HEK293T (cell line): Measurements from ENCODE around the gene KRABD2.

Experiments
- CTCF ChIA-PET: fragments of 350-600 bp; formaldehyde crosslinking; extraction: SDS; loops from one replicate; lab custom pipeline; 2021; ENCODE audit warnings: antibody characterized with exemption, inconsistent platforms; lab: Yijun Ruan, JAX
- POLR2A ChIA-PET: fragments of 350-600 bp; formaldehyde crosslinking; extraction: SDS; loops from one replicate; lab custom pipeline; 2020; ENCODE audit warnings: antibody characterized with exemption, inconsistent platforms; lab: Yijun Ruan, JAX
- DNase-seq: peaks from one replicate; pipeline ENCODE4 v3.0.0; 2012; ENCODE audit warnings: mixed read lengths; ENCODE audit errors: extremely low spot score
- ARNT ChIP-seq: fragments of 450-650 bp; IDR thresholded peaks from 2 replicates; pipeline ENCODE4 v1.6.1; 2017; ENCODE audit warnings: mild to moderate bottlenecking
- BHLHE40 ChIP-seq: fragments of 450-650 bp; IDR thresholded peaks from 2 replicates; pipeline ENCODE4 v1.6.1; 2016; ENCODE audit warnings: mild to moderate bottlenecking, moderate library complexity, borderline replicate concordance
- CTBP1 ChIP-seq: fragments of 450-650 bp; IDR thresholded peaks from 2 replicates; pipeline ENCODE4 v1.6.1; 2016; ENCODE audit warnings: borderline replicate concordance
- ELF4 ChIP-seq: fragments of 450-650 bp; IDR thresholded peaks from 2 replicates; pipeline ENCODE4 v1.6.1; 2017; ENCODE audit warnings: antibody characterized with exemption
- FOXA1 ChIP-seq: fragments of 450-650 bp; IDR thresholded peaks from 2 replicates; pipeline ENCODE4 v1.6.1; 2016; ENCODE audit warnings: mild to moderate bottlenecking
- FOXK2 ChIP-seq: fragments of 450-650 bp; IDR thresholded peaks from 2 replicates; pipeline ENCODE4 v1.6.1; 2016; ENCODE audit warnings: mild to moderate bottlenecking
- FOXM1 ChIP-seq: fragments of 450-650 bp; IDR thresholded peaks from 2 replicates; pipeline ENCODE4 v1.6.1; 2017; ENCODE audit warnings: mild to moderate bottlenecking, borderline replicate concordance
- HDGF ChIP-seq: fragments of 450-650 bp; IDR thresholded peaks from 2 replicates; pipeline ENCODE4 v1.6.1; 2017; ENCODE audit warnings: antibody characterized with exemption, borderline replicate concordance
- L3MBTL2 ChIP-seq: fragments of 450-650 bp; conservative IDR thresholded peaks from 2 replicates; pipeline ENCODE4 v1.6.1; 2016; ENCODE audit warnings: mild to moderate bottlenecking
- LEF1 ChIP-seq: fragments of 450-650 bp; IDR thresholded peaks from 2 replicates; pipeline ENCODE4 v1.6.1; 2017; ENCODE audit warnings: mild to moderate bottlenecking, borderline replicate concordance
- NFRKB ChIP-seq: fragments of 450-650 bp; IDR thresholded peaks from 2 replicates; pipeline ENCODE4 v1.6.1; 2016; ENCODE audit warnings: mild to moderate bottlenecking, moderate library complexity
- SP1 ChIP-seq: fragments of 450-650 bp; IDR thresholded peaks from 2 replicates; pipeline ENCODE4 v1.6.1; 2017
- SUZ12 ChIP-seq: fragments of 450-650 bp; IDR thresholded peaks from 2 replicates; pipeline ENCODE4 v1.6.1; 2016; ENCODE audit warnings: mild to moderate bottlenecking
- TARDBP ChIP-seq: fragments of 450-650 bp; IDR thresholded peaks from 2 replicates; pipeline ENCODE4 v1.6.1; 2016
- ZNF384 ChIP-seq: fragments of 450-650 bp; IDR thresholded peaks from 2 replicates; pipeline ENCODE4 v1.6.1; 2016
- TF ChIP-seq, protein P1 (sequence below): fragments of 450-650 bp; IDR thresholded peaks from 2 replicates; pipeline ENCODE4 v1.6.1; 2016

Gene KRABD2

DNA sequence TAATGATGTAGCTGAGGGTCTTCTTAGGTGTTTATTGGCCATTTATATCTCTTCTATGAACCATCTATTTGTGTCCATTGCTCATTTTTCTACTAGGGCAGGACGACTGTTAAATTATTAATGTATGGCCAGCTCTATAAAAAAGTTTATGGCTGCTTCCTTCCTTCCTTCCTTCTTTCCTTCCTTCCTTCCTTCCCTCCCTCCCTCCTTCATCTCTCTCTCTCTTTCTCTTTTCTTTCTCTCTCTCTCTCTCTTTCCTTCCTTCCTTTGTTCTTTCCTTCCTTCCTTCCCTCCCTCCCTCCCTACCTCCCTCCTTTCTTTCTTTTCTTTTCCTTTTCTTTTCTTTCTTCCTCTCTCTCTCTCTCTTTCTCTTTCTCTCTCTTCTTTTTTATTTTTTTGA lies 42.0 kb upstream of the KRABD2 start:
- CTCF ChIA-PET = no interaction called here
- POLR2A ChIA-PET = no interaction called here
- TF ChIP-seq ZNF384 (no peak), FOXA1 (no peak)
- DNase-seq = no peak

DNA sequence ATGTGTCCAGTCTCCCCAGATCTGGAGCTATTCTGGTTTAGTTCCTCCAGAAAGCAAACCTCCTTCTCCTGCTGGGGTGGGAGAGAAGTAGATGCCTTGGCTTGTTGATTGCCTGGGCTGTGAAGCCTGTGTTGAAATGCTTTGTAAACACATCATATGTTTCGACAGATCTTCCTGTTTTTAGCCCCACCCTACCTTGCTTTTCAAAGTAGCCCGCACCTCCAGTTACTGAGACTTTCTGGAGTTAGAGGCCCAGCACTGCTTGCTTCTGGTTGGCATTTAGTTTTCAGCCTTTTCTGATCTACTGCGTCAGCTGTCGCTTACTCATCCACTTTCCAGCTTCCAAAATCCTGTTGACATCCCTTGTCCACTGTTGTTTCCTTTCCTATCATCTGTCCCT lies 41.3 kb upstream of the KRABD2 start:
- ChIA-PET POLR2A (interaction anchor here (0.6 kb wide), 1 partner anchor 18 kb away, joined by 4 read pairs; the partner anchor contains the start of gene NDEL1), CTCF (no interaction called here)
- TF ChIP-seq BHLHE40 = no peak
- no peak for TF ChIP-seq ARNT
- no peak for TF ChIP-seq TARDBP
- TF ChIP-seq ZNF384 = no peak
- no peak for DNase-seq

DNA sequence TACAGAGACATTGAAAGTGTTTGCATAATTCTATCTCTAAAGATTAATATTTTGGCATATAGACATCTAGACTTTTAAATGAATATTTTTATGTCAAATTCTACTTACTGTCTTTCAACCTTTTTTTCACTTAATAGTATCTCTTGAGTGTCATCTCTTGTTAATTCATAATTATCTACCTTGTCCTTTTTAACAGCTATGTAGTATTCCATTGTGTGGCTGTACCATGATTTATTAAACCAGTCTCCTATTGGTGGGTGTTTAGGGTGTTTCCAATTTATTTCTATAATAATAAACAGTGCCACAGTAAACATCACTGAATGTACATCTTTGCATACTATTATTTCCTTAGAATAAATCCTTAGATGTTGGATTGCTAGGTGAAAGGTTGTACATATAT lies 37.4 kb upstream of the KRABD2 start:
- CTCF ChIA-PET = no interaction called here
- DNase-seq = no peak
- TF ChIP-seq LEF1 (no peak), SUZ12 (no peak)
- POLR2A ChIA-PET = no interaction called here

DNA sequence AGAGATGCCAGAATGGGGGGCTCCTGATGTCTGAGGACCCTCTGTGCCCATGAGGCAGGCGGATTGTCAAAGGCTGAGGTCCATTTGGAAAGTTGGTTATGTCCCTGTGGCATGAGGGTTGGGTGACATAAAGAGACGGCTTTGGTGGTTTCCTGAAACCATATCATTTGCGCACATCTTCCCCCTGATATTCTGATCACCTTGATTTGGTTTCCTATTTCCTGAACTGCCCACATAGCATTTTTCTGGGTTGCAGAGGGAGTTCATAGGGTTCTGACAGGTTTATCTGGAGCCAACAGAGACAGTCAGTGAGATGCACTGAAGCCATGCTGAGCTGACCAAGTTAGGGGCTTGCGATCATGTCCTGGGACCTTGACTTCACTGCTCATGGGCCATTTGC lies 36.8 kb upstream of the KRABD2 start:
- no peak for DNase-seq
- ChIA-PET CTCF (interaction anchor here (0.6 kb wide), 1 partner anchor 370 kb away, joined by 3 read pairs; no protein-coding TSS in a partner anchor), POLR2A (no interaction called here)
- TF ChIP-seq CTBP1 = no peak
- TF ChIP-seq LEF1 = no peak
- TF ChIP-seq ELF4 = no peak
- TF ChIP-seq ARNT = no peak
- TF ChIP-seq FOXM1 = no peak
- TF ChIP-seq SP1 = no peak
- no peak for TF ChIP-seq ZNF384

DNA sequence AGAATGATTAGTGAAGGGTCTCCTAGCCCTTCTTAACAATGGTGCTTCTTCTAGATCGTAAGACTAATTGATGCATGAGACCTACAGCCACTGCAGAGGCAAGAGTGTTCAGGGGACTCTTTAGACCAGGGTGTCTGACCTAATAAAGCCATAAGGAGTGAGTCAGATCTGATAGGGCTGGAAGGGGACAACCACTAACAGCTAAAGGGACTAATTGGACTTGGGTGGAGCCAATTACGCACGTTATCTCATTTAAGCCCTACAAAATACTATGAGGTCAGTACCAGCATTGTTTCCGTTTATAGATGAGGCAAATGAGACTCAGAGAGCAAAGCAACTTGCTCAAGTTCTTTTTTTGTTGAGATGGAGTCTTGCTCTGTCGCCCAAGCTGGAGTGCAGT lies 35.6 kb upstream of the KRABD2 start:
- POLR2A ChIA-PET = no interaction called here
- TF ChIP-seq FOXM1 (no peak), HDGF (no peak), SUZ12 (no peak), NFRKB (no peak), ZNF384 (no peak), FOXK2 (no peak), LEF1 (no peak)
- no peak for DNase-seq
- CTCF ChIA-PET = interaction anchor here (0.7 kb wide), 1 partner anchor 394 kb away, joined by 3 read pairs; no protein-coding TSS in a partner anchor

DNA sequence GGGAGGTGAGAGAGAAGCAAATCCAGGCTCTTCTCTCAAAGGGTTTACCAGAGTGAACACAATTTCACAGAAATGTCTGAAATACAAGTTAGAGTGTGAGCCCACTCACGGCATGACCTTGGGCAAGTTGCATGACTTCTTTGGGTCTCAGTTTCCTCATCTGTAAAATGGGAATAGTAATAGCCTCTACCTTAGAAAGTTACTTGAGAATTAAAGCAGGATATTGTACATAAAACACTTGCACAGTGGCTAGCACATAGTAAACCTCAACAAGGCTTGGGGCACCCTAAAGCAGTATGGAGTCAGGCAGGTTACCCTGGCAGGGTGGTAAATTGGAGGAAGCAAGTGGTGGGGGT lies 34.4 kb upstream of the KRABD2 start:
- ChIA-PET POLR2A (interaction anchor here (1.2 kb wide), 1 partner anchor 25 kb away, joined by 10 read pairs; the partner anchor contains the start of gene NDEL1), CTCF (interaction anchor here (1.1 to 1.2 kb wide), 4 partner anchors 27 to 375 kb away, joined by 3 to 10 read pairs (median 4); no protein-coding TSS in a partner anchor)
- TF ChIP-seq CTBP1 (no peak), SUZ12 (no peak), ELF4 (no peak), SP1 (no peak)
- no peak for DNase-seq

DNA sequence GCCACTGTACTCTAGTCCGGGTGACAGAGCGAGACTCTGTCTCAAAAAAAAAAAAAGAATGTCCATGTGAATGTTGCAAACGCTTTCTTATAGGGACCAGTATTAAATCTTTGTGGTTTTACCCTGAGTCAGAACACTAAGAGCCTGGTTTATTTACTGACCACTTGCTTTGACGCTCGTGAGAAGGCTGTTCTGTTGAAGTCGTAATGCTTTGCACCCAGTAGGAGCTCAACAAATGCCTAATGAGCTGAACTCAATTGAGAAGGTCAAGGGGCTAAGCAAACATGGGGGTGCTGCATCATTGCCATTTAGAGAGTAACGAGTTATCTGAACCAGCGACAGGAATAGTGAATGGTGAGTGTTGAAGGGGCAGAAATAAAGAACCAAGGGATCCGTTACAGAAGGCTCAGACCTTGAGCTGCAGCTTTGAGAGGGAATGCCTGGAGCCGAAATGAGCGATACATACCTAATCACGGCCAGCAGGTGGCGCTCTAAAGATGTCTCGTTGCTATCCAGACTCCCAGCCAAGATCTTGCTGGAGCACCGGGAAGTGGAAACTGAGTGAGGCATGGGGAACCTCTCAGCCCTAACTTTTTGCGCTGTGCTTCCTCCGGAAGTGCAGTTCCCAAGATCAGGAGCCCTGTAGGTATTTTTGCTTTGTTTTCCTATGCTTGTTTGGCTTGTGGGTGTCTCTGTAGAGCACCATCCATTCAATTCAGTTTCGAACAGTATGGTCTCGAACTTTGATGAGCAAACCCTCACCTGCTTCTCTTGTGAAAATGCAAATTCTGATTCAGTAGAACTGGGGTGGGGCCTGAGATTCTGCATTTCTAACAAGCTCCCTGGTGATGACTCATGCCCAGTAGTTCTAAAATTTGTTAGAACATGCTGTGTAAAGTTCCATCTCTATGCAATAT lies 33.7 kb upstream of the KRABD2 start:
- POLR2A ChIA-PET = interaction anchor here (1.2 kb wide), 1 partner anchor 25 kb away, joined by 10 read pairs; the partner anchor contains the start of gene NDEL1
- peak; percentile 83 for DNase-seq
- TF ChIP-seq LEF1 = no peak
- CTCF ChIA-PET = interaction anchor here (0.6 to 1.2 kb wide), 13 partner anchors 10 to 423 kb away, joined by 3 to 10 read pairs (median 4); no protein-coding TSS in a partner anchor

DNA sequence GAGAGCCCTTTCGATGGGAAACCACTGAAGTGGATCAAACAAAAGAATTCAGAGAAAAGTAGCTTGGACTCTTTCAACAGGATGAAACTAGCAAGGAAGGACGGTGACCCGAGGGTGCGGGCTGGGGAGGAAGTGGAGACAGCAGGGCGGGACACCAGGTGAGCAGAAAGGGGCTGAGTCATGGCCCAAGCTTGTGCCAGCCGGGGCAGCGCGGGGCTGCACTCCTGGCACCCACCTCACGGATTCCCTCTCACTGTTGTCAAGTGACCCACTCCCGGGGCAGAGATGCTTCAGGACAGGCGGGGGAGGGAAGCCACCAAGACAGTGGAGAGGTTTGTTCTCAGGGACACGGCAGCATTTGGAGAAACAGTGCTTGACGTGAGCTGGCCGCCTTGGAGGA lies 31.9 kb upstream of the KRABD2 start:
- POLR2A ChIA-PET = interaction anchor here (1.1 kb wide), 1 partner anchor 27 kb away, joined by 3 read pairs; the partner anchor contains the start of gene NDEL1
- no peak for DNase-seq
- TF ChIP-seq CTBP1 = no peak
- no peak for TF ChIP-seq LEF1
- no peak for TF ChIP-seq TARDBP
- no peak for TF ChIP-seq FOXK2
- TF ChIP-seq L3MBTL2 = no peak
- no peak for TF ChIP-seq HDGF
- TF ChIP-seq ZNF384 = no peak
- no peak for TF ChIP-seq FOXM1
- no peak for TF ChIP-seq ARNT
- TF ChIP-seq NFRKB = no peak
- no peak for TF ChIP-seq SP1
- TF ChIP-seq ELF4 = no peak
- TF ChIP-seq, protein P1, sequence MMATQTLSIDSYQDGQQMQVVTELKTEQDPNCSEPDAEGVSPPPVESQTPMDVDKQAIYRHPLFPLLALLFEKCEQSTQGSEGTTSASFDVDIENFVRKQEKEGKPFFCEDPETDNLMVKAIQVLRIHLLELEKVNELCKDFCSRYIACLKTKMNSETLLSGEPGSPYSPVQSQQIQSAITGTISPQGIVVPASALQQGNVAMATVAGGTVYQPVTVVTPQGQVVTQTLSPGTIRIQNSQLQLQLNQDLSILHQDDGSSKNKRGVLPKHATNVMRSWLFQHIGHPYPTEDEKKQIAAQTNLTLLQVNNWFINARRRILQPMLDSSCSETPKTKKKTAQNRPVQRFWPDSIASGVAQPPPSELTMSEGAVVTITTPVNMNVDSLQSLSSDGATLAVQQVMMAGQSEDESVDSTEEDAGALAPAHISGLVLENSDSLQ = no peak
- CTCF ChIA-PET = no interaction called here
